Type B pancreatic cell (in vitro differentiated cells): ENCODE data around the gene DRAXIN. TPM values are rescaled to one million over a fixed set of nuclear protein-coding genes. Genes with fewer than 3 reads are reported as not detected.

ENCODE experiments used
- DNase-seq: peaks from one replicate; pipeline ENCODE4 v3.0.0; 2021; ENCODE audit warnings: mixed read lengths; ENCODE audit not compliant: unreplicated experiment; ENCODE audit errors: extremely low spot score
- H3K27ac Mint-ChIP-seq: 2 replicates; pipeline ENCODE4 v1.8.0; 2021; ENCODE audit warnings: mild to moderate bottlenecking, mixed read lengths
- H3K27me3 Mint-ChIP-seq: 2 replicates; pipeline ENCODE4 v1.8.0; 2021; ENCODE audit warnings: mixed read lengths
- H3K36me3 Mint-ChIP-seq: 2 replicates; pipeline ENCODE4 v1.8.0; 2021; ENCODE audit warnings: mixed read lengths
- H3K4me1 Mint-ChIP-seq: one replicate; pipeline ENCODE4 v1.8.0; 2021; ENCODE audit warnings: mixed read lengths; ENCODE audit not compliant: unreplicated experiment
- H3K4me3 Mint-ChIP-seq: 2 replicates; pipeline ENCODE4 v1.8.0; 2021; ENCODE audit warnings: mild to moderate bottlenecking, mixed read lengths
- H3K9me3 Mint-ChIP-seq: 2 replicates; pipeline ENCODE4 v1.8.0; 2021; ENCODE audit warnings: mixed read lengths
- CTCF ChIP-seq: fragments of 200-600 bp; sonication (generic); conservative IDR thresholded peaks from 2 replicates; pipeline ENCODE4 v1.5.0; 2021; ENCODE audit warnings: antibody characterized with exemption, mild to moderate bottlenecking
- total RNA-seq: library from RNA; stranded (reverse); gene quantifications from 2 replicates; pipeline ENCODE4 v1.2.1, GENCODE V29; 2021; ENCODE audit warnings: low replicate concordance

Gene DRAXIN
- total RNA-seq, 1 donor from 2014 or later = 13.5 TPM

GRCh38 chr1:11678442-11678841 is 13.1 kb upstream of the DRAXIN start:
- peak overlapping the region; percentile 35 for H3K4me3 Mint-ChIP-seq
- DNase-seq = no peak
- no peak overlapping the region for H3K27ac Mint-ChIP-seq
- H3K36me3 Mint-ChIP-seq = peaks cover 4% of the 10 kb centered on the region
- no peak for TF ChIP-seq CTCF
- no peaks in the 10 kb centered on the region for H3K27me3 Mint-ChIP-seq
- H3K4me1 Mint-ChIP-seq = peaks cover 10% of the 10 kb centered on the region
- no peaks in the 10 kb centered on the region for H3K9me3 Mint-ChIP-seq

- H3K36me3 Mint-ChIP-seq = peaks cover 4% of the 10 kb centered on the region
- no peak for DNase-seq
- no peak for TF ChIP-seq CTCF
- no peak overlapping the region for H3K27ac Mint-ChIP-seq
- H3K27me3 Mint-ChIP-seq = no peaks in the 10 kb centered on the region
- H3K4me3 Mint-ChIP-seq = peak overlapping the region; percentile 88
- H3K4me1 Mint-ChIP-seq = peaks cover 19% of the 10 kb centered on the region
- no peaks in the 10 kb centered on the region for H3K9me3 Mint-ChIP-seq
Measured at GRCh38 chr1:11680270-11681070, 11.0 kb upstream of the DRAXIN start.

GRCh38 chr1:11681071-11681771 is 10.3 kb upstream of the DRAXIN start, which contains the start of gene MAD2L2:
TSS of gene MAD2L2 (minus strand) at chr1:11681148. CDS start at chr1:11680601, 547 bp downstream.
- Mint-ChIP-seq H3K9me3 (no peaks in the 10 kb centered on the region), H3K4me3 (peak within 1 kb of the TSS; percentile 94), H3K4me1 (peaks cover 19% of the 10 kb centered on the region), H3K27me3 (no peaks in the 10 kb centered on the region), H3K27ac (peak within 1 kb of the TSS; percentile 81), H3K36me3 (peaks cover 4% of the 10 kb centered on the region)
- TF ChIP-seq CTCF = no peak
- DNase-seq = peak; percentile 88

- Mint-ChIP-seq H3K4me3 (peak overlapping the region; percentile 94), H3K4me1 (peaks cover 19% of the 10 kb centered on the region), H3K27ac (peak overlapping the region; percentile 71), H3K9me3 (no peaks in the 10 kb centered on the region), H3K36me3 (peaks cover 4% of the 10 kb centered on the region), H3K27me3 (no peaks in the 10 kb centered on the region)
- TF ChIP-seq CTCF = no peak
- DNase-seq = no peak
Measured at GRCh38 chr1:11682287-11682771, 9.2 kb upstream of the DRAXIN start.

- Mint-ChIP-seq H3K36me3 (peaks cover 4% of the 10 kb centered on the region), H3K4me3 (no peak overlapping the region), H3K27me3 (no peaks in the 10 kb centered on the region), H3K27ac (no peak overlapping the region), H3K4me1 (peaks cover 19% of the 10 kb centered on the region), H3K9me3 (no peaks in the 10 kb centered on the region)
- TF ChIP-seq CTCF = no peak
- DNase-seq = no peak
Measured at GRCh38 chr1:11682799-11683198, 8.7 kb upstream of the DRAXIN start.
